Astrocyte (in vitro differentiated cells and primary cell): Measurements from ENCODE around the gene CYBRD1.

Experiments
- EZH2 ChIP-seq: IDR thresholded peaks from 2 replicates; pipeline ENCODE4 v1.6.1; 2012; ENCODE audit warnings: mild to moderate bottlenecking, low read length, inconsistent platforms; ENCODE audit not compliant: insufficient read depth
- TF ChIP-seq, protein P1 (sequence below): IDR thresholded peaks from 2 replicates; pipeline ENCODE4 v1.5.1; 2011; ENCODE audit warnings: low read depth, mild to moderate bottlenecking, inconsistent platforms, low read length, moderate library complexity; ENCODE audit not compliant: insufficient read depth

DNA sequence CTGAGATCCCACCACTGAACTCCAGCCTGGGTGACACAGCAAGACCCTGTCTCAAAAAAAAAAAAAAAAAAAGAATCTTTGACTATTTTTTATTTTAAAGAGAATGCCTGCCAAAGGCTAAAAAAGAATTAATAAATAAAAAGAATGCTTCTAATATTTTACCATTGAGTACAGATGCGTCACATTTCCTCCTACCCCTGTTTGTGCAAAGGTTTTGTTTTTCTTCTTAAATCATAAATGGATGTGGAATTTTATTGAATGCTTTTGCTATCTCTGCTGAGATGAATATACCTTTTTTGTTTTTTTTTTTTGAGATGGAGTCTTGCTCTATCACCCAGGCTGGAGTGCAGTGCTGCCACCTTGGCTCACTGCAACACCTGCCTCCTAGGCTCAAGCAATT, 22.8 kb downstream of the CYBRD1 start:
- TF ChIP-seq, protein P1, sequence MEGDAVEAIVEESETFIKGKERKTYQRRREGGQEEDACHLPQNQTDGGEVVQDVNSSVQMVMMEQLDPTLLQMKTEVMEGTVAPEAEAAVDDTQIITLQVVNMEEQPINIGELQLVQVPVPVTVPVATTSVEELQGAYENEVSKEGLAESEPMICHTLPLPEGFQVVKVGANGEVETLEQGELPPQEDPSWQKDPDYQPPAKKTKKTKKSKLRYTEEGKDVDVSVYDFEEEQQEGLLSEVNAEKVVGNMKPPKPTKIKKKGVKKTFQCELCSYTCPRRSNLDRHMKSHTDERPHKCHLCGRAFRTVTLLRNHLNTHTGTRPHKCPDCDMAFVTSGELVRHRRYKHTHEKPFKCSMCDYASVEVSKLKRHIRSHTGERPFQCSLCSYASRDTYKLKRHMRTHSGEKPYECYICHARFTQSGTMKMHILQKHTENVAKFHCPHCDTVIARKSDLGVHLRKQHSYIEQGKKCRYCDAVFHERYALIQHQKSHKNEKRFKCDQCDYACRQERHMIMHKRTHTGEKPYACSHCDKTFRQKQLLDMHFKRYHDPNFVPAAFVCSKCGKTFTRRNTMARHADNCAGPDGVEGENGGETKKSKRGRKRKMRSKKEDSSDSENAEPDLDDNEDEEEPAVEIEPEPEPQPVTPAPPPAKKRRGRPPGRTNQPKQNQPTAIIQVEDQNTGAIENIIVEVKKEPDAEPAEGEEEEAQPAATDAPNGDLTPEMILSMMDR: no peak
- no peak for TF ChIP-seq EZH2
